ENCODE data around the gene ZNF536.

The ZNF536 gene

DNA sequence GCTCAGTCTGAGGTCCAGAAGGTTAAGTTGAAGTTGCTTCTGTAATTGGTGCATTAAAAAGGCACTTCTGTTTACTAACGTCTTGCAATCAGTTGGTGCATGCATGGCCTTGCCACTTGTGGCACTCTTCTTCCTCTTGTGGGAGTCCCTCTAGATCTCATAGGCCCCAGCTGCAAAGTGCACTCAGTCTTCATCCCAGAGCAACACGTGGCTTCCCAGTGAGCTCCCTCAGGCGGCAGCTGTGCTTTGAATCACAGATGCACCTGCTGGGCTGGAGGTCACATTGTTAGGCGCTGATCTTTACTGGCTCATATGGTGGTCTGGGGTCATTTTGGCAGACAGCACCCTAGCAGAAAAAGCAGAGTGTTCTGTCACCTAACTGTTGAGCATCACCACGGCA is 215.7 kb downstream of the ZNF536 start:
- TF ChIP-seq, protein P1, sequence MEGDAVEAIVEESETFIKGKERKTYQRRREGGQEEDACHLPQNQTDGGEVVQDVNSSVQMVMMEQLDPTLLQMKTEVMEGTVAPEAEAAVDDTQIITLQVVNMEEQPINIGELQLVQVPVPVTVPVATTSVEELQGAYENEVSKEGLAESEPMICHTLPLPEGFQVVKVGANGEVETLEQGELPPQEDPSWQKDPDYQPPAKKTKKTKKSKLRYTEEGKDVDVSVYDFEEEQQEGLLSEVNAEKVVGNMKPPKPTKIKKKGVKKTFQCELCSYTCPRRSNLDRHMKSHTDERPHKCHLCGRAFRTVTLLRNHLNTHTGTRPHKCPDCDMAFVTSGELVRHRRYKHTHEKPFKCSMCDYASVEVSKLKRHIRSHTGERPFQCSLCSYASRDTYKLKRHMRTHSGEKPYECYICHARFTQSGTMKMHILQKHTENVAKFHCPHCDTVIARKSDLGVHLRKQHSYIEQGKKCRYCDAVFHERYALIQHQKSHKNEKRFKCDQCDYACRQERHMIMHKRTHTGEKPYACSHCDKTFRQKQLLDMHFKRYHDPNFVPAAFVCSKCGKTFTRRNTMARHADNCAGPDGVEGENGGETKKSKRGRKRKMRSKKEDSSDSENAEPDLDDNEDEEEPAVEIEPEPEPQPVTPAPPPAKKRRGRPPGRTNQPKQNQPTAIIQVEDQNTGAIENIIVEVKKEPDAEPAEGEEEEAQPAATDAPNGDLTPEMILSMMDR (IDR thresholded peaks at IDR 0.05; ENCODE audit: low read depth, low read length): no peak
- no peak for DNase-seq
- no peaks in the 10 kb centered on the region for H3K9me3 ChIP-seq
- no peaks in the 10 kb centered on the region for H3K36me3 ChIP-seq
- no peaks in the 10 kb centered on the region; the same call in 1 of the 2 replicates for H3K4me1 ChIP-seq
- H3K27me3 ChIP-seq: no peaks in the 10 kb centered on the region
- H3K4me3 ChIP-seq (ENCODE audit: low read depth, low read length): no peak overlapping the region

DNA sequence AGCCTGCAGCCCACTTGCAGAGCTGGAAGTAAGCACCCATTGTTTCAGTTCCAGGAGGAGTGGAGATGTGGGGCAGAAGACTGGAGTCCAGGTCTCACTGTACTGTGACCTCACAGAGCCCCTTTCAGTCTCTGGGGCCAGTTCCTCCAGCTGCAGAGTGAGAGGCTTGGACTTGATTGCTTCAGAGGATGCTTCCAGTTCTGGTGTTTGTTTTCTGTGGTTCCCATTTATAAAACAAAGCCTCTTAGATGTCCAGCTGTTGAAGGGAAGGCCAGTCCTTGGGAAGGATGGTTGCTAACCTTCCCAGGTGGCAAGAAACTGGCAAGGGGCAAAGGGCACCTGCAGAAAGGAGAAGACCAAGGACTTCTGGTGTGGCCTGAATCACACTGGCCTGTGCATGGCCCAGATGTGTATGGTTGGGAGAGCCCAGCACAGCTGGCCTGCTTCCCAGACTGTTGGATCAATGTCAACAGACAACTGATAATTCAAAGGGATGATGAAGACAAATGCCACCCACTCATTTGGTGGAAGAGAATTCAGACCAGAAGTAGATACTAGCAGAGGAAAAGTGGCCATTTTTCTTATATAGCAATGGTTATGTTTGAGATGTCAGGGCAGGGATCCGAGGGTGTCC is 218.5 kb downstream of the ZNF536 start:
- Histone ChIP-seq H3K4me3 (ENCODE audit: low read depth, low read length) (no peak overlapping the region), H3K9me3 (no peaks in the 10 kb centered on the region), H3K4me1 (no peaks in the 10 kb centered on the region; the same call in 1 of the 2 replicates), H3K36me3 (no peaks in the 10 kb centered on the region), H3K27me3 (no peaks in the 10 kb centered on the region)
- no peak for DNase-seq
- TF ChIP-seq, protein P1 (IDR thresholded peaks at IDR 0.05; ENCODE audit: low read depth, low read length): no peak

DNA sequence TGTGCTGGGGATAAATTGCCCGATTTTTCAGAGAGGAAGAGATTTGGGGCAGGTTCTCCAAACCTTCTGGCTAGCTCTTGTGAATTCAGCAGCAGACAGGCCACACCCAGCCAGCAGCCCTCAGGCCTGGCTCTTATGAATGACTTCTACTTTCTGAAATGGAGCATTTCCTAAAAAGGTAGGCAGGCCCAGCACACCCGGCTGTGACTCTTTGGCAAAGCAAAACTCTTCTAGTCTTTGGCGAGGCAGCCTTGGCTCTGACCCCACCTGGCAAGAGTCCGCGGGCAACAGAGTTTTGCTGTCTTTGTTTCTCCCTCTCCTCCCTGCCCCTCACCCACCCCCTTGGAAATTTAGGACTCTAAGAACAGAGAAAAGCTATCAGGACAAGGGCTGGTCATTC is 221.2 kb downstream of the ZNF536 start:
- Histone ChIP-seq H3K36me3 (no peaks in the 10 kb centered on the region), H3K9me3 (no peaks in the 10 kb centered on the region), H3K4me1 (no peaks in the 10 kb centered on the region; the same call in 1 of the 2 replicates), H3K4me3 (ENCODE audit: low read depth, low read length) (no peak overlapping the region), H3K27me3 (no peaks in the 10 kb centered on the region)
- DNase-seq: no peak
- TF ChIP-seq, protein P1 (IDR thresholded peaks at IDR 0.05; ENCODE audit: low read depth, low read length): no peak

DNA sequence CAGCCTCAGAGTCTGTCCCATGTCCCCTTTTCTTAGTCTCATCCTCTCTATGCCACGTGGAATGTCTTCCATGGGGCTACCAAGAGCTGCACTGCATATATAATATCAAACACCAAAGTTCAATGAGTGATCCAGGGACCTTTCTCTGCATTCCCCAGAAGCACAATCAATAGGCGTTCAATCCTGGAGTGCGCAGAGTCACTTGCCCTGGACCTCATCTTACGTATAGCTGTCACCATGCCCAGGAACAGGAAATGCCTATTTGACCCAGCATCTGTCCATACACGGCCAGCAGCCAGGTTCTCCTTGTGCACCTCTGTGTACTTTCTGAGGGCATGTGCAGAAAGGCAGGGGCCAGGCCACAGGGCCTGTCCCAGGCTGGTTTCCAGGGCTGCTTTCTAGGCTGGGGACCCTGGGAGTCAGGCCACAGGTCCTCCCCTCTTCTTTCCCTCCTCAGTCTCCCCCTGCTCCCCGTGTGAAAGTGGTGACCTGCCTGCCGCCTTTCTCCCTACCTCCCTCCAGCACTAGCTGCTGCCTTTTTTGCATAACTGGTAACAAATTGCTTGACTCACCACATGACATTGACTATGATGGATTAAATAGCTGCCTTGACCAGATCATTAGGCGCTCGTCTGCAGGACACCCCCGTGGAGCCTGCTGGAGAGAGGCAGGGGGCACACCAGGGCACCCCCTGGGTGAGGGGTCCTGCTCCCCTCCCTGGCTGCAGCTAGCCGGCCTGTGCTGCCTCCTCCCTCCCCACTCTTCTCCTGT is 222.0 kb downstream of the ZNF536 start:
- no peak for DNase-seq
- TF ChIP-seq, protein P1 (IDR thresholded peaks at IDR 0.05; ENCODE audit: low read depth, low read length): no peak
- Histone ChIP-seq H3K4me3 (ENCODE audit: low read depth, low read length) (no peak overlapping the region), H3K27me3 (no peaks in the 10 kb centered on the region), H3K36me3 (no peaks in the 10 kb centered on the region), H3K9me3 (no peaks in the 10 kb centered on the region), H3K4me1 (no peaks in the 10 kb centered on the region; the same call in 1 of the 2 replicates)

DNA sequence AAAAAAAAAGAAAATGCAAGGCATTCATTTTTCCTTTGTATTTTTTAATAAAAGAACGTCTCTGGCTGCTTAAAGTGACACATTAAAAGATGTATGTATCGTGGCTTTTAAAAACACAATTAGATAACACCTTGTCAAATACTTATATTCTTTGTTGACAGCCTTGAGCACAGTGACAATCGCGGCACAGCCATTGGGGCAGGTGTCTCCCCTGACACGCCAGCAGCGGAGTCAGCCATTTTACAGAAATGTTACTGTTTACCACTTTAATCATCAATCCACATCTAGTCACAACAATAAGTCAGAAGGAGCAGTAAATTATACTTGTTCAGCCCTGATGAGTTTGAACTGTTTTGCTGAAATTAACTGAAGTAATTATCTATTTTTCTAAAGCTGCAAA is 224.1 kb downstream of the ZNF536 start:
- H3K4me3 ChIP-seq (ENCODE audit: low read depth, low read length): no peak overlapping the region
- no peak for DNase-seq
- H3K27me3 ChIP-seq: no peaks in the 10 kb centered on the region
- TF ChIP-seq, protein P1 (IDR thresholded peaks at IDR 0.05; ENCODE audit: low read depth, low read length): no peak
- H3K9me3 ChIP-seq: no peaks in the 10 kb centered on the region
- no peaks in the 10 kb centered on the region for H3K36me3 ChIP-seq
- H3K4me1 ChIP-seq: no peaks in the 10 kb centered on the region; the same call in 1 of the 2 replicates
